HG03196 (cell line): Measurements from ENCODE around the gene ERP27.
A peak's percentile ranks its signal among the peaks of the same experiment; 100 is the strongest.

ENCODE experiments used
- ATAC-seq: cut with Tn5 transposase; IDR thresholded peaks from one replicate; pipeline ENCODE4 v1.9.1; 2021; ENCODE audit not compliant: unreplicated experiment

The ERP27 gene

DNA sequence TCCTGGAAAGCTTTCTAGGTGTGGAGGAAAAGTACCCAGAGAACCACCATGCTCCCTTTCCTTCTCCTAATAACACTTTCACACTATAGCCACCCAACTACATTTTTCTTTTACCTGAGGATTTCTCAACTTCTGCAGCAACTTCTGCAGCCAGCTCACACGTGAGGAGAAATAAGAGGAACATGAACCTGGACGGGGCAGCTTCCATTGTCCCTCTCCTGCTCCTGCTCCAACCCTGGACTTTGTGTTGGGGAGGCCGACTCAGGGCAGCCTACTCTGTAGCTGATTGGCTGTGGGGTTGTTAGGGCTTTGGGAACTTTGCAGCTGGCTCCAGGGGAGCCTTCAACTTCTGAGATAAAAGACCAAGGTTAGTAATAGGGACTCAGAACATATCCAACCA lies at the start of gene ERP27:
Gene ERP27, minus strand, starts transcription at position 237 of the 400 bp plus-strand sequence. Its CDS starts 29 bp downstream, at position 208.
- ATAC-seq: no peak

DNA sequence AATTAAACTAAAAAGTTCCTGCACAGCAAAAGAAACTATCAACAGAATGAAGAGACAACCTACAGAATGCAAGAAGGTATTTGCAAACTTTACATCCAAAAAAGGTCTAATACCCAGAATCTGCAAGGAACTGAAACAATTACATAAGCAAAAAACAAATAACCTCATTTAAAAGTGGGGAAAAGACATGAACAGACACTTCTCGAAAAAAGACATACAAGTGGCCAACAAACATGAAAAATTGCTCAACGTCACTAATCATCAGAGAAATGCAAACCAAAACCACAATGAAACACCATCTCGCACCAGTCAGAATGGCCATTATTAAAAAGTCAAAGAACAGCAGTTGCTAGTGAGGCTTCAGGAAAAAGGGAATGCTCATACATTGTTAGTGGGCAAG lies 49.7 kb upstream of the ERP27 start:
- no peak for ATAC-seq

DNA sequence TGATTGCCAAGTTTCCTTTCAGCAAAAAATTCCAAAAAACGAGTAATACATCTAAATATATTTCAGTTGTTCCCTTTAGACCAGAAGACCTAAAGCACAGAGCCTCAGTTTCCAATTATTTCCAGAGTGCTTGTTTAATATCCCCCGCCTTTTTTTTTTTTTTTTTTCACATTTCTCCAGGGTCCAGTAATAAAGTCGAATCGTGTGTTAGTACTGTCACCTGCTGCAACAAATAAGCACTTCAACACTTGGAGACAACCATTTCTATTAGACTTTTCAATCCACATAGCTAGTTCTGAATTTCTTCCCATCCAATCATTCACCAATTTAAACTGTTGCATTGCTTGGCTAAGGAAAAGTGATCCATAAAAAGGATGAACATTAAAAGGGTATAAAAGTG lies 48.1 kb upstream of the ERP27 start:
- no peak for ATAC-seq

DNA sequence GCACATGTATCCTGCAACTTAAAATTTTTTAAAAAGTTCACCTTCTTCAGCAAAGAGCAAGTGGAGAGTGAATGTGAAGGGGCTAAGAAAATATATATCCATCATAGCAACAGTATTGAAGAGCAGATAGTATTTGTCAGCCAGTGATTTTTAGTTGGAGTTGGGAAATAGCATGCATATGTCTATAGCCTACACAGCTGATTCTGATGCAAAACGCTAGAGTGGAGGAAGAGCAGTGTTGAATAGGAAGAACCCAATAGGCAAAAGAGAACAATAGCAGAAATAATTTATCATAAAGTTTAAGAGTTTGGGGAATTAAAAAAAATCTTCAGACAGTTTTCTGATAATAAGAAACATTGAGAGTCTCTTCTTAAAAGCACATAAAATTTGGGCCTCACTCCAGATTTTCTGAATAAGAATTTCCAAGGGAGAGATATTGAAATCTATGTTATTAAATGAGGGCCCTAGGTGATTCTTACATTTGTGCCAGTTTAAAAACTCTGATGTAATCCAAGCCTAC lies 46.5 kb upstream of the ERP27 start:
- no peak for ATAC-seq

DNA sequence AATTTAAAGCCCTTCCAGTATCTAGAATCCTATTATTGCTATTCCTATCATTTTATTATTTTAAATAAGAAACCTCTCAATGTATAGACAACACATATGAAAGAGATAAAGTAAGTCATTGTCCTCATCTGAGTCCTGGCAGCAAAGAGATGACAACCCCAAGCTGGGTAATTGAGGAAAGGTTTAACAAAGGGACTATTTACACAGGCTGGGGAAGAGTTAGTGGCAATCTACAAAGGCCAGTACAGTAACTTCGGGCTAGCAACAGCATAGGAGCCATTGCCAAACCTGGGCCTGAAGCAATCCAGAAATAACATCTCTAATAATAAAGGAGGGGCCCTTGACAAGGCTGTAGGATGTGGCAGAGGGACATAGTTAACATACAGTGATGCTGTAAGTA lies 45.7 kb upstream of the ERP27 start:
- no peak for ATAC-seq

DNA sequence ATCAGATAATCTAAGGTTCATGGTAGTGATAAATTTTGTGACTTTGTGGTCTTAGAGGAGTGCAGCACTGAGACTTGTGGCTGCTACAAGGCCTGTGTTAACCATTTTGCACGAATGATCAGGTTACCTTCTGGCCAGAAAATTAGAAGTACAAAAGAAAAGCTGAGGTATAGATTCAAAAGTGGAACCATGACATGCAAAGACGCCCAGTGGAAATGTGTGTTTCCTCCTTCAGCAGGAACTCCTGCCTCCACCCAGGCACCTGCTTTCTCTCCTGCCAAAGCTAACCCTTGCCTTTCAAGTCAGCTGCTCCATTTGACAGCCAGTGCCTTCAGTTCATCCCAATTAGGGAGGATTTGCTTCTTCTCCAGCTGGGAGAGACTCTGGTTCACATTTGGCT lies 44.7 kb upstream of the ERP27 start:
- ATAC-seq: no peak

DNA sequence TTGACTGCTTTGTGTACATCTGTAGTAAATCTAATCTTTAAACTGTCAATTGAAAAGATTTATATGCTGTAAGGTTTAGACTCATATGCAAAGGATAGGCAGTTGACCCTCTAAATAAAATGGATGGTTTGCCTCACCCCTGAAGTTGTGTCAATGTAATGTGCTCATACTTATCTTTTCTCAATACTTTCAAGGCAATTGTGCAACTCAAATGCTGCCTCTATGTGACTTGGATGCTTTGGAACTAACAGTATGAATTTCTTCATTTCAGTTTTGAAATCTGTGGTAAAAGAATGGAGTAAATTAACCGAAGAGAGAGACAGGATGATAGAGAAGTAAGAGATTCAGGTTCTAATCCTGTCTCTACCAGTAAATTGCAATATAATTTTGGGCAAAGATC lies 44.2 kb upstream of the ERP27 start:
- ATAC-seq: no peak

DNA sequence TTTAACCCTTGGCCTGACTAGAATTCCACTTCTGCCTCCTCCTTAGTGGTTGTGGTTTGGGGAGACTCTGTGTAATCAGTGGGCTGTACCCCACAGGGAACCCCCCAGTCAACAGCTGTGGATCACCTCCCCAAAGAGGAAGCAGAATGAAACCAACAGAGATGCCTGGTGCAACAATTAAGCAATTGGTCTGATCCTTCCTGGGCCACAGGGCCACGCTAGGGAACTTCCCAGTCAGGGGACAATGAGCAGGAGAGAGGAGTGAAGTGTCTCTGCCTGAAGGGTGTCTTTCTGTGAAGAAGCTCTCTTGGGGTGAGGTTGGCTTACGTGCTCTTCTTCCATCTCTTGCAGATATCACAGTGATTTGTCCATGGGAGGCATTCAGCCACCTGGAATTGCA lies 42.7 kb upstream of the ERP27 start:
- no peak for ATAC-seq

DNA sequence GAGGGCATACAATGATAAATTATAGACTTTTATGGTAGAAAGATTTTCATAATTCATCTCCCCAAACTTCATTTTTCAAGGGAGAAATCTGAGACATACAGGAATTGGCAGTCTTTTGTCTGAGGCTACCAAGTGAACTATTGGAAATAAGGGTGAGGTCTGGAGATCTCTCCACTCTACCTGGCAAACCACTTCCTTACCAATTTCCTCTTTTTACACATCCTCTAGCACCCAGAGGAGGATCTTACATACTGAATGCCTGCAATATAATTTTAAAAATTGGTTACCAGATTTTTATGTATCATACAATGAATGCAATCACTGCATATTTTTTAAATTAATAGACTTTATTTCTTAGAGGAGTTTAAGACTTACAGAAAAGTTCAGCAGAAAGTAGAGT lies 41.1 kb upstream of the ERP27 start:
- no peak for ATAC-seq

DNA sequence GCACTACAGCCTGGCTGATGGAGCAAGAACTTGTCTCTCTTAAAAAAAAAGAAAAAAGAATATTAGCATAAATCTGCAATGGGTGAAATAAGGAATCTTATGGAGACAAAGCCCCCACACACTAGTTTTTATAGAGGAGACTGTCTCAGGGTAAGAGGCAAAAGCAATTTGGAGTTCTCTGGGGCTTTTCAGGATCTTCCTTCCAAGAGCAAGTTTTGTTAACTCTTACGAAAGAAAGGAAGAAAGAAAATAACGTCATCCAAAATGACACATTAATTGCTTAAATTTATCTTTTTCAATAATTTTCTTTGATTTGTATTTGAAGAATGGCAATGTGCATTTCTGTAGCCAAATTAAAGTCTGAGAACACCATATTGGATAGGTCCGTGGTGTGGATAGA lies 38.3 kb upstream of the ERP27 start:
- no peak for ATAC-seq

DNA sequence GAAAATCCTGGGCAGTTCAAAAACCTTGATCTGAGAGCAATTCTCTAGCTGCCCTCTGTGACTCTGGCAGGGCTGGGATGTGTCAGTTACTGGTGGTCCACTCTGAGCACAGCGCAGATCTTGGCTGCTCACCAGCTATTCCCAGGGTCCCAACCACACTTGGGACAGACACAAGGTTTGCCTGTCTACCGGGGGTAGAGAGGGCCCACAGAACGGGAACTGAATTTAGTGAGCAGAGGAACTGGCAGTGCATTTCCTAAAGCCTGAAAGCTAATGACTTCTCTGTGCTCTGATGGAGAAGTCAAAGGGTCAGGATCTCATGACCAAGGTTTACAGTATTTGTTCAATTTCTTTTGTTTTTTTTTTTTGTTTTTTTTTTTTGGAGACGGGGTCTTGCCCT lies 37.1 kb upstream of the ERP27 start:
- no peak for ATAC-seq

DNA sequence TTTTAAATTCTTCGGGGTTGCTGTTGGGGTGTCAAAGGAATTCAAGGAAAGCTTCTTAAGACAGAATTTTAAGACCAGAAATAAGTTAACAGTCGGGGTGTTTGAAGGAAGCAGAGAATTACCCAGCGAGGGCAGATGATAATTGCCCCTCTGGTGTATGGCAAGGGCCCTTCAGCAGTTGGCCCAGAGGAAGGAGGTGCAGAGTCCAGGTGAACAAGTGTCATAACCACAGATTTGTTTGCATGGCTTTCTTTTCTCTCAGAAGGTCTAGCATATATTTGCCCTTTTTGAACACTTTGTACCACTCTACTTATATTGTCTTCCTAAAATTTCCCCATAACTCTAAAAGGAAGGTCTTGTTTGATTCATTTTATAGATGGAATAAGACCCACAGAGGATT lies 36.3 kb upstream of the ERP27 start:
- no peak for ATAC-seq

DNA sequence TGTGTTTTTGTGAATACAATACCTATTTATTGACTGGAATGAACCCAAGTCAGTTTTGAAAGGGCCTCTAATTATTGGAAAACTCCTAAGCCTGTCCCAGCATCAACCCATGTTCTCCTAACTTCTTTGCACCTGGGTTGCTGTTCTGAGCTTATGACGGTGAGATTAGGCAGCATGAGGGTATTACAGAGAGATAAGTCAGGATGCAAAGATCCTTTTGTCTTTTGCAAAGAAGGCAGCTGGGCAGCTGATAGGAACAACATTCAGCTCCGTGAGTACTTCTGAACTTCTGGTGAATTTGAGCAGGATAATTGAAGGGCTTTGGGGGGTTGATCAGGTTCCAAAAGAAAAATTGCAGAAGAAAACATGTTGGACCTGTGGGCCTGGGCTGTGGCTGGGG lies 34.5 kb upstream of the ERP27 start, which contains the start of gene PDE6H:
Gene PDE6H, plus strand, starts transcription at position 227 of the 400 bp plus-strand sequence. CDS start 4,971 bp downstream, outside the sequence.
- ATAC-seq: no peak

DNA sequence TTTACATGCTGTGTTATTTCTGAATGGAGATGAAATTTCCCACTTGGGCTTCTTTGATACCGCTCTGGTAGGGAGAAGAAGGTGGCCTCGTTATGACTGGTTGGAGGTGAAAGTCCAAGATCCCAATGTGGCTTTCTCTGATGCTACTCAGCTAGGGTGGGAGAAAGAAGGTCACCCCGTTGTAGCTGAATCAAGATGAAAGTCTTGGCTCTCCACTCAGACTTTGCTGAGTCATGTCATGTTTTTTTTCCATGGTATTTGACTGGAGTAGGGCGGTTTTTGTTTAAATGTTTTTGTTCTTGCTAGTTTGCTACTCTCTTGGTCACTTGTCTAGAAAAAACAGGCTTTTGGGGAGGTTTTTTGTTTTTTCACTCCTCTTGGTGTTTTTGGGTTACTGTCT lies 32.1 kb upstream of the ERP27 start:
- ATAC-seq: no peak

DNA sequence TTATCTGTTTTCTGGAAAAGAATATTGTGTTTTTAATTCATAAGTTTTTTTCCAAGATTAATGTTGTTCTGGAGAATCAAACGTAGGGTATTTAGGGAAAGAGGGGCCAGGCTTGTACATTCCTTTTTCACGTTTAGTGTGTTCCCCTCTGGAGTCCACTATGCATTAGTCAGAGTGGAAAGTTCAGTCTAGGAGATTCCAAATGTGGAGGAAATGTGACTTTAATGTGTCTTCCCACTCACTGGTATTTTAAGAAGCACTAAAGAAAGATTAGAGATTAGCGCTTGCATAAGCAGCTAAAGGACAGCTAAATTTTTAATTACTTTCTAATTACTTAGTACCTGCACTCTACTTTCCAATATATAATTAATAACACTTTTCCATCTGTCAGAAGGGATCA lies 30.1 kb upstream of the ERP27 start:
- ATAC-seq: no peak

DNA sequence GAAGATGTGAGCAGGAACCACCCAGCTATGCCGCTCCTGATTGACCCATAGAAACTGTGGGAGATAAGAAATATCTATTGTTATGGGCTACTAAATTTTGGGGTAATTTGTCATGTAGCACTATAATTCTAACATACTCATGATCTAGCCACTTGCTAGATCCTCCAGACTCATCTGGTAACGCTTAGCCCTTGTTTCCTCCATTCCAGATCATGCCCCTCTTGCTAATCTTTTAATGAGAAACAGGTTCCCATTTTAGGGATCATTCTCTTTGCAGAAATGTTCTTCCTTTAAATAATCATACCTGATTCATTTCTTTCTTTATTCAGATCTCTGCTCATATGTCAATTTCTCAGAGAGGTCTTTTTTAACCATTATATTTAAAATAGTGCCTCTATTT lies 26.9 kb upstream of the ERP27 start:
- ATAC-seq: no peak

DNA sequence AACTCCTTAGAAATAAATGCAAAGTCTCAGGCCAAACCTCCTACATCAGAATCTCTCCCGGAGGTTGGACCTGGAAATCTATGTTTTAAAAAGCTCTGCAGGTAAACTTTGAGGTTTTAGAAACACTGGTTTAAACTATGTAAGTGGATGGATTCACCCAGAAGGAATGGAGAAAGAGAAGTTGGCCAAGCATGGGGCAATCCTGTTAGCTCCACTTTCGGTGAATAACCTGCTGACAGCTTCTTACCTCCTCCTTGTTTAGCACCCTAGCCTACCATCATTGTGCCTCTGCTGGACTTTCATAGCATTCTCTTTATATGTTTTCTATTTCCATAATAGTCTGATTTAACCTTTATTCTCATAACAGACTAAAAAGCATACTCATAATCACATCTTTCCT lies 26.1 kb upstream of the ERP27 start:
- ATAC-seq: no peak

DNA sequence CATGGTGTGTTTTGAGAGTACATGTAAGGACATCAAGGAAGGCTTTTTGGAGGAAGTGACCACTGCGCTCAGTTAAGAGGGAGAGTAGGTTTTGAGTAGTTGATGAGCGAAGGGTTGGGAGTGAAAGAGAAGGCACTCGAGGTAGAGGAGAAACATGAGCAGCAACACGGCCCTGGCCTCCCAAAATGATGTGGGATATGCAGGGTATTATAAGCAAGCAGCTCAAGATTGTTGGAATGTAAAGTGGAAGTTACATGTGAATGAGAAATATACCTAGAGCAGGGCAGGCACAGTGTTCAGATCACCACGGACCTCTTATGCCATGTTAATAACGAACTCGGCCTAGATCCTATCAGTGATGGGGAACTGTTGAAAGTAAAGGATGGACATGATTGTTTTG lies 25.2 kb upstream of the ERP27 start:
- no peak for ATAC-seq

DNA sequence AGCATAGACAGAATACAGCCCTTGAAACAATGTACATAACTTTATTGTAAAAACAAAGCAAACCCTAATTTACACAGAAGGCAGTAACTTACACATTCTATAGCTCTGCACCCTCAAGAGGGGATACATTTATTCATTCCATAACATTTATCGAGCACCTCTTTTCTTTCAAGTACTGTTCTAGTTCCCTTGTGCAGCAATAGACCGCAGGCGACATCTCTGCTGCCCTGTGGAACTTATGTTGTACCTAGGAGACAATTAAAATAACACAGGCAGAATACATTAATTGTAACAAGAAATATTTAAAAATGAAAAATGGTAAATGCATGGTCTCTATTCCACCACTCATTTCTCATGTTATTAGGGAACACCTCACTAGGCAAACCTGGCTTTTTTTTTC lies 24.5 kb upstream of the ERP27 start:
- ATAC-seq: no peak

DNA sequence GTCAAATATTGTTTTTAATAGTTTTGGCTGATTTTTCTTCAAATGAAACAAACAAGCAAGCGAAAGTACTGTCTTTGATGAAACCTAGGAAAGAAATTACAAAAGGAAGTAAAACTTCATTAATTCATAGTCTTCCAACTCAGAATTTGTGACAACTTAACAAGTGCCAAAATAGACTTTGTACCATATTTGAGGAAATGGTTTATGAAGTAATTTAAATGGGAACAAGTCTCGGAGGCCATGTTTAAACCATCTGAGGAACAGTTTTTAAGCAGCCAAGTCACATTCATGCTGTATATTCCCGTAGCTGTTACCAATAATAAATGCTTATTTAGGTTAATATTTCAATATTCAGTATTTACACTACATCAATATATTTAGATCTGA lies 23.8 kb upstream of the ERP27 start:
- ATAC-seq: no peak

DNA sequence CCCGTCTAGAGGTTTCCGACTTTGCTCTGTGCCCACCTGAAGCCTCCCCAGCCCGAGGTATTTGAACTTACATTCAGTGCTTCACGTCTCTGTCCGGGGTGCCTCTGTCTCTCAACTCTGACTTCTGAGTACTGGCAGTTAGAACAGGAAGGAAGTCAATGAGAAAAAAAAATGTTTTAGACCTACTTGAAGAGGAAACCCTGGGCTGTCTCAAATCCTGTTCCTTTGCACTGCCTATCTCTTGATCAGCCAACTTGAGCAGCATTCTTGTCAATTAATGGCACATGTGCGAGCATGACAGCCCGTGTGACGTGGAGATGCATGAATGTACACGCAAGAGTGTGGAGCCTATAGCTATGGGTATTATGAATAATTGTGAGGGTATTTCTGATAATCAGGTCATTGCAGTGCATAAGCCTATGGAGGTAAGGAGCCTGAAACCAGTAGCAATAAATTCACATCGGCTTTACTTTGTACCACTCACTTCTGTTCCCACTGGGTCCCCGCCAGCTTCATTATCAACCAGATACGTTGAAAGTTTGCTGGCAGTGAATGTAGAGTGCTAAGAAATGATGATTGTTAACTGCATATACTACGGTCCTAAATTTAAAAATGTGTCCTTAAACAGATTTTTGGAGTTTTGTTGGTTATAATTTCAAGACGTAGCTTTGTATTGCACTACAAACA lies 23.3 kb upstream of the ERP27 start, which contains the start of gene ARHGDIB:
Gene ARHGDIB, minus strand, starts transcription at position 136 of the 687 bp plus-strand sequence. CDS start 10,889 bp downstream, outside the sequence.
- ATAC-seq: peak; percentile 55

DNA sequence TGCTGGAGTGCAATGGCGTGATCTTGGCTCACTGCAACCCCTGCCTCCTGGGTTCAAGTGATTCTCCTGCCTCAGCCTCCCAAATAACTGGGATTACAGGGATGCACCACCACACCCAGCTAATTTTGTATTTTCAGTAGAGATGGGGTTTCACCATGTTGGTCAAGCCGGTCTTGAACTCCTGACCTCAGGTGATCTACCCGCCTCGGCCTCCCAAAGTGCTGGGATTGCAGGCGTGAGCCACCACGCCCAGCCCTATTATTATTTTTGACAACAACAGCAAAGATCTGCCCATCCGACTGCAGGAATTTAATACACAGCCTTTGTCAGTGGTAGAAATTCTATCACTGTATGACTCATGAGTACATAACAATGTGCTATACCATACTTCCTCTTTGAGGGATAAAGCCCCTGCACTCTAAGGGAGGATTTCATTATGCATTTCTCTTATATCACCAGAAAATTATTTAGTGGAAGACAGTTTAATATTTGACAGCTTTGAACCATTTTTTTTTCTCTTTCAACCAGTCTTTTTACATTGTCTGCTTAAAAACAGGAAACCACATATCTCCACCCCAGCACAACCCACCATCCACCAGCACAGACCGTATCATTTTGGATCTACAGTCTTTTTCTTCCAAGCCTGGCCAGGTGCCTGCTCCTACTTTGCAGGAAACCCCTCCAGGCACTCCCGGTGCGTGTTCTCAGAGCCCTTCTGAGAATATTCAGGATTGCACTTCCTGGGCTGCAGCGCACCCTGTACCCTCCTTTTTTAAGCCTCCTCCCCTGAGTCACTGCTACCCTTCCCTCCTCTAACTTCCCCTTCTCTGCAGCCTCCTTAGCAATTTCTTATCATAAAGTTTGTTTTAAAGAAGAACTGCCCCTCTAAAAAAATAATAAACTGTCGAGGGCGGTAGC lies 22.5 kb upstream of the ERP27 start:
- peak; percentile 34 for ATAC-seq
